ENCODE data around the gene ZNF175. TPM values are rescaled to one million over a fixed set of nuclear protein-coding genes. Genes with fewer than 3 reads are reported as not detected.

The ZNF175 gene
- polyA plus RNA-seq, 2 of the 4 experiments (the other 2 are of a cell fraction), result 3.3 to 6.4 TPM

DNA sequence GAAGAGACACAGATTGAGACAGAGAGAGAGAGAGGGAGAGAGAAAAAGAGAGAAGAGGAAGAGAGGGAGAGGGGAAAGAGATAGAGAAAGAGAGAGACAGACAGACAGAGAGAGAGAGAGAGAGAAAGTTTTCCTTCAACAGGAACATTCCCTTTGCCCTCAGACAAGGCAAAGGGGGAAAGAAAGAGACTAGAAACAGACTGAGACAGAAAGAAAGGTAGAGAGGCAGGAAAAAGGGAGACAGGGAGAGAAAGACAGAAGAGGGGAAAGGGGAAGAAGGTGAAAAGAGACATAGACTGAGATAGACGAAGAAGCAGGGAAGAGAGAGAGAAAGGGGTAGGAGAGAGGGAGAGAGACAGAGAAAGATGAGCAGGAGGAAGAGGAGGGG, 18.5 kb upstream of the ZNF175 start:
- ChIA-PET POLR2A (no interaction called here), CTCF (interaction anchor here (0.9 to 1.0 kb wide), 2 partner anchors 28 to 37 kb away, joined by 3 to 5 read pairs; no protein-coding TSS in a partner anchor)
- ATAC-seq (no peak), FAIRE-seq (no peak), DNase-seq (ENCODE audit: low read depth in 1 of 2, low spot score in 1 of 2) (no peak)
- Histone ChIP-seq H3K4me3 (no peak overlapping the region), H3K4me2 (no peak overlapping the region), H3K27ac (no peak overlapping the region), H3K9me3 (peaks cover 15% of the 10 kb centered on the region; the same call in 2 of the 3 replicates), H3K4me1 (no peaks in the 10 kb centered on the region)
- 0% methylated on average over 1 of the region's 1 CpG for WGBS (ENCODE audit: missing lambda C conversion rate)
- TF ChIP-seq HOXA7 (CRISPR knock-in tag; IDR thresholded peaks at IDR 0.05), result no peak
- no peak for TF ChIP-seq SMC3 (IDR thresholded peaks at IDR 0.05)
- no peak for TF ChIP-seq GATA3 (IDR thresholded peaks at IDR 0.05; ENCODE audit: borderline replicate concordance)
- TF ChIP-seq ZFP36 (IDR thresholded peaks at IDR 0.05; ENCODE audit: borderline replicate concordance, partially characterized antibody), result no peak
- no peak for TF ChIP-seq CHD2 (IDR thresholded peaks at IDR 0.05; ENCODE audit: low read length, partially characterized antibody)
- no peak for TF ChIP-seq BHLHE40 (IDR thresholded peaks at IDR 0.05; ENCODE audit: low read depth, low read length)
- no peak for TF ChIP-seq MAFK (IDR thresholded peaks at IDR 0.05; ENCODE audit: partially characterized antibody)
- no peak for TF ChIP-seq HDAC2 (IDR thresholded peaks at IDR 0.05)
- TF ChIP-seq, protein P1, sequence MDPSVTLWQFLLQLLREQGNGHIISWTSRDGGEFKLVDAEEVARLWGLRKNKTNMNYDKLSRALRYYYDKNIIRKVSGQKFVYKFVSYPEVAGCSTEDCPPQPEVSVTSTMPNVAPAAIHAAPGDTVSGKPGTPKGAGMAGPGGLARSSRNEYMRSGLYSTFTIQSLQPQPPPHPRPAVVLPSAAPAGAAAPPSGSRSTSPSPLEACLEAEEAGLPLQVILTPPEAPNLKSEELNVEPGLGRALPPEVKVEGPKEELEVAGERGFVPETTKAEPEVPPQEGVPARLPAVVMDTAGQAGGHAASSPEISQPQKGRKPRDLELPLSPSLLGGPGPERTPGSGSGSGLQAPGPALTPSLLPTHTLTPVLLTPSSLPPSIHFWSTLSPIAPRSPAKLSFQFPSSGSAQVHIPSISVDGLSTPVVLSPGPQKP (IDR thresholded peaks at IDR 0.05; ENCODE audit: low read depth, low read length), result no peak
- TF ChIP-seq HOXB5 (CRISPR knock-in tag; IDR thresholded peaks at IDR 0.05), result no peak

DNA sequence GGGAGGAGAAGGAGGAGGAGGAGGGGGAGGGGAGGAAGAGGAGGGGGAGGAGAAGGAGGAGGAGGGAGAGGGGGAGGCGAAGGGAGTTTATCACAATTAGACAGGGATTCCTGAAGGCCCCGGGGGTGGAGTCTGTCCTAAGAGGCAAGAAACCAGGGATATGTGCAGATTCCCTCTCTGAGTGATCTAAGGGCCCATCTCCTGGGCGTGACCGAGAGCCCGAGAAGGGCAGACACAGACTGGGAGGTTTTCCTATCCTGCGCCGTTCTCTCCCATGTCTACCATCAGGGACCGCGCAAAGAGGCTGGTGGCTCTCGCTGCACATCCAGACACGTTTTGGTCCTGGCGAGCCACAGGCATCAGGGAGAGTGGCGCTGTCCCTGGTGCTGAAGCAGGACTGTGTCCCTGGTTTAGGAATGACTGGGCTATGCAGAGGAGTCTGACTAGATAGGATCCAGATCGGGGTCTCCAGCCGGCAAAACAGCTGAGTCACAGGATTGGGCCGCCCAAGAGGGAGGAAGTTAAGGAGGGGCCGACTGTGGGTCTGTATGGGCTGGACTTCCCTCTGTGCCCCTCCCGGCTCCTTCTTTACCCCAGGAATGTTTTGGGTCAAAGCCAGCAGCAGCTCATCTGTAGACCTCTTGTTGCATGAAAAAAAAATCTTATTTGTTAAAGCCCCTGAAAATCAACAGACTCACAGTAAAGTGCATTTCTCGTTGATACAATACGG, 17.9 kb upstream of the ZNF175 start:
- Histone ChIP-seq H3K4me1 (no peaks in the 10 kb centered on the region), H3K4me2 (no peak overlapping the region), H3K27ac (no peak overlapping the region), H3K4me3 (no peak overlapping the region), H3K9me3 (peaks cover 16% of the 10 kb centered on the region; the same call in 2 of the 3 replicates)
- WGBS (ENCODE audit: missing lambda C conversion rate), result 5% methylated on average over 20 of the region's 20 CpGs
- FAIRE-seq, result no peak
- POLR2A ChIA-PET, result no interaction called here
- peak; percentile 74; a peak in 5 of 6 replicates for ATAC-seq
- peak; percentile 23 to 29 for DNase-seq (ENCODE audit: low read depth in 1 of 2, low spot score in 1 of 2)
- CTCF ChIA-PET, result interaction anchor here (0.8 to 1.4 kb wide), 2 partner anchors 62 to 132 kb away, joined by 3 read pairs; no protein-coding TSS in a partner anchor
- TF ChIP-seq EHMT2 (IDR thresholded peaks at IDR 0.05; ENCODE audit: low read depth) (peak; percentile 91), RCOR1 (IDR thresholded peaks at IDR 0.05; ENCODE audit: low read depth, low read length) (no peak), MAFK (IDR thresholded peaks at IDR 0.05; ENCODE audit: partially characterized antibody) (peak; percentile 4)
- TF ChIP-seq, protein P2, sequence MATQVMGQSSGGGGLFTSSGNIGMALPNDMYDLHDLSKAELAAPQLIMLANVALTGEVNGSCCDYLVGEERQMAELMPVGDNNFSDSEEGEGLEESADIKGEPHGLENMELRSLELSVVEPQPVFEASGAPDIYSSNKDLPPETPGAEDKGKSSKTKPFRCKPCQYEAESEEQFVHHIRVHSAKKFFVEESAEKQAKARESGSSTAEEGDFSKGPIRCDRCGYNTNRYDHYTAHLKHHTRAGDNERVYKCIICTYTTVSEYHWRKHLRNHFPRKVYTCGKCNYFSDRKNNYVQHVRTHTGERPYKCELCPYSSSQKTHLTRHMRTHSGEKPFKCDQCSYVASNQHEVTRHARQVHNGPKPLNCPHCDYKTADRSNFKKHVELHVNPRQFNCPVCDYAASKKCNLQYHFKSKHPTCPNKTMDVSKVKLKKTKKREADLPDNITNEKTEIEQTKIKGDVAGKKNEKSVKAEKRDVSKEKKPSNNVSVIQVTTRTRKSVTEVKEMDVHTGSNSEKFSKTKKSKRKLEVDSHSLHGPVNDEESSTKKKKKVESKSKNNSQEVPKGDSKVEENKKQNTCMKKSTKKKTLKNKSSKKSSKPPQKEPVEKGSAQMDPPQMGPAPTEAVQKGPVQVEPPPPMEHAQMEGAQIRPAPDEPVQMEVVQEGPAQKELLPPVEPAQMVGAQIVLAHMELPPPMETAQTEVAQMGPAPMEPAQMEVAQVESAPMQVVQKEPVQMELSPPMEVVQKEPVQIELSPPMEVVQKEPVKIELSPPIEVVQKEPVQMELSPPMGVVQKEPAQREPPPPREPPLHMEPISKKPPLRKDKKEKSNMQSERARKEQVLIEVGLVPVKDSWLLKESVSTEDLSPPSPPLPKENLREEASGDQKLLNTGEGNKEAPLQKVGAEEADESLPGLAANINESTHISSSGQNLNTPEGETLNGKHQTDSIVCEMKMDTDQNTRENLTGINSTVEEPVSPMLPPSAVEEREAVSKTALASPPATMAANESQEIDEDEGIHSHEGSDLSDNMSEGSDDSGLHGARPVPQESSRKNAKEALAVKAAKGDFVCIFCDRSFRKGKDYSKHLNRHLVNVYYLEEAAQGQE (IDR thresholded peaks at IDR 0.05), result peak; percentile 98

- TF ChIP-seq POLR2A (IDR thresholded peaks at IDR 0.05; ENCODE audit: low read length) (no peak), MAZ (IDR thresholded peaks at IDR 0.05; ENCODE audit: borderline replicate concordance, low read depth, low read length) (no peak)
- DNase-seq (ENCODE audit: low read depth in 1 of 2, low spot score in 1 of 2), result no peak
- H3K4me3 ChIP-seq, result no peak overlapping the region
- FAIRE-seq, result no peak
- no peak overlapping the region for H3K4me2 ChIP-seq
- ChIA-PET POLR2A (no interaction called here), CTCF (no interaction called here)
- H3K9me3 ChIP-seq, result peaks cover 12% of the 10 kb centered on the region; the same call in 2 of the 3 replicates
- H3K27ac ChIP-seq, result no peak overlapping the region
- no peaks in the 10 kb centered on the region for H3K4me1 ChIP-seq
- WGBS (ENCODE audit: missing lambda C conversion rate), result 0% methylated on average over 1 of the region's 1 CpG
- no peak for ATAC-seq
These were observed 11.8 kb upstream of the ZNF175 start for GRCh38 chr19:51559240-51559639.

- POLR2A ChIA-PET, result no interaction called here
- Histone ChIP-seq H3K9me3 (peaks cover 12% of the 10 kb centered on the region; the same call in 2 of the 3 replicates), H3K4me3 (no peak overlapping the region), H3K4me2 (no peak overlapping the region), H3K27ac (no peak overlapping the region), H3K4me1 (no peaks in the 10 kb centered on the region)
- WGBS (ENCODE audit: missing lambda C conversion rate), result 0% methylated on average over 4 of the region's 4 CpGs
- CTCF ChIA-PET, result no interaction called here
- ATAC-seq (no peak), DNase-seq (ENCODE audit: low read depth in 1 of 2, low spot score in 1 of 2) (no peak), FAIRE-seq (no peak)
- no peak for TF ChIP-seq POLR2AphosphoS2 (conservative IDR thresholded peaks at IDR 0.05; ENCODE audit: low read length)
These were observed 10.7 kb upstream of the ZNF175 start for GRCh38 chr19:51560339-51560738.

Measured in A549 (cell line).